NCI-H1694 (cell line): ENCODE measurements around the gene KSR1.

Source experiments
- DNase-seq: peaks from one replicate; lab custom pipeline; 2025; lab: John Stamatoyannopoulos, UW

The KSR1 gene

DNA sequence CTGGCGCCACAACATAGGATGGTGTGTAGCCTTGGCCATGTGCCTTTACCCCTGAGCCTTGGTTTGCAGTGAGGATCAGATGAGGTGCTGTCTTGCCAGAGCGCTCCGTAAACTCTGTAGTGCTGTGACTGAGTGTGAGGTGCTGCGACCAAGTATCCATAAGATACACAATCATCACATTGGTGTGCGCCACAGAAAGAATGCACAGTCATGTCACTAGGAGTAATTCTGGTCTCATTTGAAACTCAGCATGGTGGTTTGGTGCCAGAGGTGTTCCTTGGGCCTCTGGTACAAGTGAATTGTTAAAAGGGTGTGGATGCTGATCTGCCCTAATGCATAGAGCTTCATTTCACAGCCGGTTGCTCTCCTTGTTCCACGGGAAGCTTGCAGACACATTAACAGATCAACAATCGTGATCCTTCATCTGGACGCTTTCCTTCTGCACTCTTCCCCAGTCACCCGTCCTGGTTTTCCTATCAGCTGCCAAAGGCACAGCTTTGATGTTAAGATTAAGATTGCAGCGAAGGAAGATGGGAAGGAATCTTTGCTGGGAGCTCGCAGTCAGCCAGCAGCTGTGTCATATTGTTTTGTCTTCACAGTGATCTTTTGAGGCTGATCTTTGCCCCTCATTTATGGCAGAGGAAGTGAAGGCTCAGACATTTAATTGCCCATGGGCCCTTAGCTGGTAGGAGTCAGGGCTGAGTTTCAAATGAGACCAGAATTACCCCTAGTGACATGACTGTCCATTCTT is 79.1 kb downstream of the KSR1 start:
- no peak for DNase-seq

DNA sequence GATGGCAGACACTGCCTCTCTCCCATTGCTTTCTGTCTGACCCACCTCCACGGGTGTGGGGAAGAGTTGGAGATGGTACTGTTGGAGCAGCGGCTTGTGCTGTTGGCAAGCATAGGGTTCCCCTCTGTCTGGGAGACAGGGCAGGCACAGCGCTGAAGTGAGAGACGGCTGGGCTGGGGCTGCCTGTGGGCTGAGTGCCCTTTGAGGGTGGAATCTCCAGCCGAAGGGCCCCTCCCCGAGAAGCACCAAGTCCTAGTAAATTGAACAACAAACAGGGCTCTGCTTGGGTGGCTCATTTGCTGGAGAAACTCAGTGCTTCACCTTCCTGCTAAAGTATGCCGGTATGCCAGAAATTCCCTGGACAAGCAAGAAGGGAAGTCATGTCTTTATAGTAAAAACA is 79.7 kb downstream of the KSR1 start:
- no peak for DNase-seq

DNA sequence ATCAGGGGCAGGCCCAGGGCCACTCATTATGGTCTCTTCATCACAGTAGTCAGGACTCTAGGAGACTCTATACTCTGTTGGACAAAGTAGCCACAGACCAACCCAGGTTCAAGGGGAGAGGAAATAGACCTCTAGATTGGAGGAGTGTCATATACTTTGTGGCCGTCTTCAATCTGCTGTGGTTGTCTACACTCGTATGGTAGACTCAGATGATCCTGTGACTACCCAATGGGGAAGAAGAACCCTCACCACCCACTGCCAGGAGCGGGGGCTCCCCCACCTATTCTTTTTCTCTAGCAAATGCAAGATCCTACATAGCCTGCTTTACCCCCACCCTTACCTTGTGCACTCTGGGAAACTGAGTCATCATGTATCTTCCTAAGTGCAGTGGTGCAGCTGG is 80.5 kb downstream of the KSR1 start:
- DNase-seq = no peak

DNA sequence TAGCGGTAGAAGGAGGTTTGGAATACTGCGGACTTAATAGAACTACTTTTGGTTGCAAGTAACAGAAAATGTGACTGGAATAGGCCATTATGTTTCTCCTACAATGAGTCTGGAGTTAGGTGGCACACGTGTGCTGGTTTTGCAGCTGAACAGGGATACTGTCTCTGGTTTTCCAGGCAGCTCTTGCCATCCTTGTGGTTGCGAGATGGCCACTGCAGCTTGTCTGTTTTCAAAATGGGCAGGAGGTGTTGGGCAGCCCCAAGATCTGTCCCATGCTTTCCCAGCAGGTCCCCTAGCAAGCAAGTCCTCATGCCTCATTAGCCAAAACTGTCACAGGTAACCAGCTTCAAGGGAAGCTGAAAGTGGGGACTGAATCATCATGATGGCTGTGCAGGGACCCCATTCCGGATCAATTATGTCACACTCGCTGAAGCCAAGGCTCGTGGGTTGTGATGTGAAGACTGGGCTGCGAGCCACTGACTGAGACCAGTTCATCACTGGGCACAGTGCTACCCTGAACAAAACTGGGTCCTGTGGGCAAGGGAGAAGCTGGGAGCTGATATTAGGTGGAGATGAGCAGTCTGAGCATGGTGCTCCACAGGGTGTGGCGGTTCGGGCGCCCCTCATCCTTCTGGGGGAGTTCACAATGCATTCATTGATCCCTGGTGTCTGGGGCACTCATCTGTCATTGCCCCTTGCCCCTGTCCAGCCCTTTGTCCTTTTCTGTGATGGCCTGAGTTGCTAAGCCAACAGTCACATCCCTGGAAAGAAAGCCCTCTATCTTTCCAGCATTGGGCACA is 82.1 kb downstream of the KSR1 start:
- no peak for DNase-seq

DNA sequence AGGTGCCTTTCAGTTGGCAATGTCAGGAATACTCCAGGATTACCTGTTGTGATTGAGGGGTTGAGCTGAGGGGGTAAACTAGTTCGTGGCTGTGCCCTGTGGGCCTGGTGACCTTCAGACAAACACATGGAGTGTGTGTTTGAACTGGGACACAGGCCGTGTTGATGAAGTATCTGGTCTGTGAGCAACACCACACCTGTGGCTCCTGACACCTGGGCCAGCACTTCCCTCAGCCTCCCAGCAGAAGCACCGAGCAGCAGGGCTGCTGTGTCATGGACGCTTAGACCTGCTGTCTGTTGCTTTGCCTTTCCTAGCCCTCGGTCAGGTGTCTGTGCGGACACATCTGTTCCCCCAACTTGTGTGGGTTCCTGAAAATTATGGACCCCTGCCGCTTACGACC is 82.9 kb downstream of the KSR1 start:
- DNase-seq = no peak

DNA sequence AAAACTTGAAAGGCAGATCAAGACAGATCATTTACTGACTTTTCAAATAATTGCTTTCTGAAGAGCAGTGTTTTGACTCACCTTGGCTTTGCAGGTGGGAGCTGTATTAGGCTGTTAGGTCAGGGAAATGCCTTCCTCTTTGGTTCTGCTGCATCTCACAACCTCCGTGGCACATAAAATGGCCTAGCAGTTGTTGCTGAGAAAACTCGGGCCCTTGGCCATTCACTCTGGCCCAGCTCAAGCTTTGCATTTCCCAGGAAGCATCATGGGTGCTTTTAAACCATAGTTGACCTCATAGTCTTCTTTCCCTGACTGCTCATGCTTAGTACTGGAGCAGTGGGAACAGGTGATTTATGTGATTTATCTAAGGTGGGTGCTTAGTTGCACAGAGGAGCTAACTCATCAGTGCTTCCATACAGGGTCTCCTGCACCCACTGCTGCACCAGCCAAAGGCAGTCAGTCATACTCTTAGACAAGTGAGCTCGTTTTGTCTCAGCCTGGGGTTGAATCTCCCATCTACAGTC is 83.6 kb downstream of the KSR1 start:
- DNase-seq = no peak

DNA sequence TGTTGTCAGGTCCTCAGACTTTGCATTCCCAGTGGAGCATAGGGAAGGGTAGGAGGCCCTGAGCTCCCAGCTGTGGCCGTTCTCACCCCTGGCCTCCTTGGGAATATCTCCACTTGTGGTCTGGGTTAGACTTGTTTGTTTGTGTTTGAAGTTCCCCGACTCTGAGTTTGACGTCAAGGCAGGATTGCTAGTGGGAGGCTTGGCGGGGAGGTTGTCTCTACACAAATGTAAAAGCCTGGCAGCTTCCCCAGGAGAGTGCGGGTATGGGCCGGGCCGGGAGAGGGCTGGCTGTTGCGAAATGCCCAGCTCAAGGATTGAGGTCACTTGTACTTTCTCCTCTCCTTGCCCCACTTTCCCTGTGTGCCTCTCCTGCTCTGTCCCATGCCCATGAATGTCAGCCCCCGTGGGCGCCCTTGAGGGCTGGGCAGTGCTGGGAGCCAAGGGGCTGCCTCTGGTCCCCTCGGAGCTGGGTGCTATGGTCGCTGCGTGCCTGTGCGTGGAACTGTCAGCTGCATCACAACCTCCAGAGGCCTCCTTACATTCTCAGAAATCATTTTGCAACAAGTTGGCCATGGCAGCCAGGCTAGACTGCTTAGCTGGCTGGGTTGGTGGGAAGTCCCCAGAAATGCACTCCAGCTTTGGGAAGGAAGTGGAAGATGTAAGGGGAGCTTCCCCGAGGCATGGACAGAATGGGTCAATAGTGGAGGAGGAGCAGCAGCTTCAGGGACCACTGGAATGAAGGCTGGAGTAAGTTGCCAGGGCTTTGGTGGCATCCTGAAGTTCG is 84.3 kb downstream of the KSR1 start:
- no peak for DNase-seq

DNA sequence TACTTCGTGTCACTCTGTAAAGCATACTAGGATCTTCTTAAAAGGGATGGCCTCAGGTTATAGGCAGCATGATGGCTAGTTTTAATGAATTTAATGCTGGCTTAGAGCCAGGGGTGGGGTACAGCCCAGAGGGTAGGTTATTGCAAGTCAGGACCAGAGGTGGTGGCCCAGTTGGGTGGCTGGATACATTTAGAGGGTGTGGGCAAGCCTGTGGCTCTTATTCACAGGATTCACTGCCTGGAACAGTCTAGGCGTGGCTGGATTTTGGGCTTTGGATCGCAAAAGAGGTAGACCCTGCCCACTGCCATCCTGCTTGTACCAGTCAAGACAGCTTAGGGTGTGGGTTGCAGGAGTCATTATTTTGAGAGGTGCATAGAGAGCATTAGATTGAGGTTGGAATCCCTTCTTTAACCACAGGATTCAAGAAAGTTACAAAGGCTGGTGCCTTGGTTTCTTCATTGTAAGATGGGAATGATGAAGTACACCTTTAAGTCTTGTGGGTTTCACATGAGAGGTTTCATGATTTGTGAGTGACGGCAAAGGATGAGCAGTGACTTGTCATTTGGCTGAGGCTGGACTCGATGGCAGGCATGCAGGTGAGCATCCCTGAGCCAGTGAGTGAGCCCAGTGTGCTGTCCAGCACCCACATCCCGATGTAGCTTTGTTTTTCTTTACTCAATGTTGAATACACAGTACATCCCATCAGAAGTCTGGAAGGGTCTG is 85.2 kb downstream of the KSR1 start:
- no peak for DNase-seq

DNA sequence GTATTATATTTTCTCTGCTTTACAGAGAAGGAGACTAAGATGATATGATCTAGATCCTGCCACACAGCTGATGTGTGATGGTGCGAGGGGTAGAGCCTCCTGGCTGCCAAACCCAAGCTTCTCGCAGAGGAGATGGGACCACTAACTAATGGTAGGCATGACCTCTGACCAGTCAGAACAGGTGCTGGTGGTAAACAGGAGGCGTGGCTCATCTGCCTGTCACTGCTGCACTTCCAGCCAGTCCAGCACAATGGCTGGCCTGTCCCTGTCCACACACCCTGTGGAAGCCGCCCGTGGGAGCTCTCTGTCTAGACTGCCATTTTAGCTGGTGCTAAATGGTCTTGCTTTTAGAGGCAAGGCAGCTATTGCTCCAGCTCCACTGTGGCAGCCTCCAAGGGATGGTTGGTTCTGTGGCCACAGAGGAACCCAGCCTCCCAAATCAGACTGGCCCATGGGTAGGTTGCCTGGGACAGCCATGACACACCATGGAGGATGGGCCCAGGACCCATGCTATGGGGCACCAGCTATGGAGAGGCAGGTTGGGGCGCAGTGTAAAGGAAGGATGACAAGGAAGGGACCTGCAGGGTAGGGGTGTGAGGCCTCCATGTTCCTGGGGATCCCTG is 86.7 kb downstream of the KSR1 start:
- no peak for DNase-seq

DNA sequence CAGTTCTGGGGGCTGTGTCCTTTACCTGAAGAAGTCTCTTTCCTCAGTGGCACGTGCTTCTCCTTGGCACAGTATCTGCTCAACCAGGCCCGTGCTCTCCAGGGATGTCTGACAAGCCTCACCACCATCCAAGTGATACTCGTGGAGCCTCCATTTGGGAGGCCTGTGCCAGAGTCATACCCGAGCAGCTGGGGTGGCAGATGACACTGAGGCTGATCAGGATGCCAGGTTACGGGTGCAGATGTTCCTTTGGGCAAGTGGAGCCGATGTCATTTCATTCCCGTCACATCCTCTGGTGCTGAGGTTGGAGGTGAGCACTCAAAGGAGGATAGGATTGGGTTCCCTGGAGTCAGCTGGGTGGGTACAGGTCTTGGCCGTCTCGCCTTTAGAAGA is 87.2 kb downstream of the KSR1 start:
- DNase-seq = peak; percentile 73

DNA sequence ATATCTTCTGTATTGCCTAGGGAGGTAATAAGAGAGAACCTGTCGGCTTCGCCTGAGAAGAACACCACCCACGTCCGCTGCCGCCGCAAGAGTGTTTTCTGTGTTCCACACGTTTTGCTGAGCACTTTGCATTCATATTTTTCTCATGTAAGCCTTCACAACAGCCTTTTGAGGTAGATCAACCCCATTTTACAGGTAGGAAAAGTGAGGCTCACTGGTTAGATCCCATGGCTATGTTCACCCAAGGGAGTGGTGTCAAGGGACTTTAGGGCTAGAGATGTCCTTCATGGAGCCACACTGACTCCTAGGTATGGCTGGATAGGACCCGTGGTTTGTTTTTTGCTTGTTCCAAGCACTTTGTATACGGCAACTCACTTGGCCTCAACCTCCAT is 87.7 kb downstream of the KSR1 start:
- no peak for DNase-seq

DNA sequence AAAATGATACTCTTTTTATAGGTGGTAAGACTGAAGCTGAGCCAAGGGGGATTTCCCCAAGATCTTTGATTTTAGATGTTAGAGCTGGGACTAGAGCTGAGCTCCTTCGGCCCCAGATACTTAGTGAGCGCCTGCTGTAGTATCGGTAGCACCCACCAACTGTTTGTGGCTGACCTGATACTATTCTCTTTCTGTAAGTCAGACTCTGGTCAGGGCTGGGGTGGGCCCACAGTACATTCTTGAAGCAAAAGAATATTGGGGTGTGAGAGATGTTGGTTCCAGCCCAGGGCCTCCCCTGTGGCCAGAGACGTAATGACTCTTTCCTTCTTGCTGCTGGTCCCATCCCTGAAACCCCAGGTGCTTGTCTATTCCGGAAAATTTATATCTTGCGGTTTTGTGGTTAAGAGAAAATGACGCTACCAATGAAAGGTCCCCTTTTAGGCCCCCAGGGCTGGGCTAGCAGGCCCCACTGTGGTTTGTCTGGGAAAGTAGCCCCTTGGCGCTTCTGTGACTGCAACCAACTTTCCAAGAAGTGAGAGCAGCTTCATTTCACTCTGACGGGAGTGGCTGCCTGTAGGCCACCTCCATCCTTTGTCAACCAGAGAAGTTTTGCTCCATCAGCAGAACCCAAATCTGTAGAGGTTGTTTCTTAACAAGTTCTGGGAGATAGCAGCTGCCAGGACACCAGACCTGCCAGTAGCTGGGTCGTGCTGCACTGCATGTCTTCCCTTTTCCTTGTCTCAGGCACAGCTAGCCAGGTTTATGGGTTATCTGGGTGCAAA is 88.3 kb downstream of the KSR1 start:
- DNase-seq = no peak

DNA sequence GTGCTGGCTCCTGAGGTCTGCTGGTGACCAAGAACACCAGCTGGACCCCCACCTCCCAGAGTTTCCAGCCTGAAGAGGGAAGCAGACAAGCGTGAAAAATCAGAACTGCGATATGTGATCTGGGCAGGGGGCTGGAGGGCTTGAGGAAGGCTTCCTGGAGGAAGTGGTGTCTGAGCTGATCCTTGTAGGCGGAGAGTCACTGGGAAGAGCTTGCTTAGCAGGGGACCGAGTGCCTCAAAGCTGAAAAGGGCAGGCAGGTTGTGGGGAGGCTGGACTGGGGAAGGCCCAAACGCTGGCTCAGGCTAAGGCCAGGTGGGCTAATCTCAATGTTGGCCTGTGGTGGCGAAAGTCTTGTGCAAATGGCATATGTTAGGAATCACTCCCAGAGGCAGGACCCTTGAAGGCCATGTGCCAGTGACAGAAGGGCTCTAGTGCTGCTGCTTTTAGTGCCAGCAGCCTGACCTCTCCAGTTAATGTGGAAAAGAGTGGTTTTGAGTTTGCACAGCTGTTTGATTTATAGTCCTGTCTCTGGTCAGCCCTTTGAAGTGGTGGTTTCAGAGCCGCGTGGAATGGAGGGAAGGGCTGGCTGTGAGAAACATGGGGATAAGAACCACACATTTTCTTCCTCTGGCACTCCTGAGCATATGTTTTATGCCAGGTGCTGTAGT is 89.4 kb downstream of the KSR1 start:
- peak; percentile 21 for DNase-seq

DNA sequence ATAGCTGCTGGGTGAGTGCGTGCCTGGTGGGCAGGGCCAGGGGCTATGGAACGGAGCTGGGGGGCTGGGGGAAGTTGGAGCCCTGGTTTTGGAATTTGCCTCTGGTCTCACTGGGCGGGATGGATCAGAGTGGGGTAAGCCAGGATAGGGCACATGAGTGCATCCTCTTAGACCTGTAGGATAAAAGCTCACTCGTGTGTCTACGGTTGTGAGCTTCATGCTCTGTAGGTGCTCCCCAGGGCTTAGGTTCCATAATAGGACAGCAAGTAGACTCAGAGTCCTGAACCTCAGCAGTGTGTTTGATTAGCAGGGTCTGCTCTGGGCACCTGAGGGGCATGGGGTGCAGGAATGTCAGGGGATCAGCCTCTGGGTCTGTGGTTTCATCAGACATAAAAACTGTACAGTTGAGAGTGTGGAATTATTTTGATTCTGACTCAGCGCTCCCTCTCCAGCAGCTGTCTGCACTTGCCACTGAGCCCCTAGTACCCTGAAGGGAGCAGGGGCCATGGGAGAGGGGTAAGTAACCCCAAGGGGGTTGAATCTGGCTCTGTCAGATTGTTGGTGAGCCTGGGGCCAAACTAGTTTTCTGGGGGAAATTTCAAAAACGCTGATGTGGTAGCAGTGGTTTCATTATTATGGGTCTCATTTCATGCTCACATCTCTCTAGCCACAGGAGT is 90.5 kb downstream of the KSR1 start:
- DNase-seq = no peak

DNA sequence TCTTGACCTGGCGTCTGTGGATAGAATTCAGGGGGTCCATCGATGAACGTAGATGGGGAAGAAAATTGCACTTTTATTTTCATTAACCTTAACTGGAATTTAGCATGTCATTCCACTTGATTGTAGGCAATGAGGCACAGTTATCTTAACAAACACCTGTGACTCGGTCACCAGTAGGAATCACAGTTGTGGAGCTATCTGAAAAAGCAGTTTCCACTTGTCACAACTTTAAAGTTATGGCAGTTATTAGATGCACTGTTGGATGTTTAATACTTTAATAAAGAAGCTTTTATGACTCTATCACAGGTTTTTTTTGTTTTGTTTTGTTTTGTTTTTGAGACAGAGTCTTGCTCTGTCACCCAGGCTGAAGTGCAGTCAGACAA is 91.0 kb downstream of the KSR1 start:
- DNase-seq = no peak

DNA sequence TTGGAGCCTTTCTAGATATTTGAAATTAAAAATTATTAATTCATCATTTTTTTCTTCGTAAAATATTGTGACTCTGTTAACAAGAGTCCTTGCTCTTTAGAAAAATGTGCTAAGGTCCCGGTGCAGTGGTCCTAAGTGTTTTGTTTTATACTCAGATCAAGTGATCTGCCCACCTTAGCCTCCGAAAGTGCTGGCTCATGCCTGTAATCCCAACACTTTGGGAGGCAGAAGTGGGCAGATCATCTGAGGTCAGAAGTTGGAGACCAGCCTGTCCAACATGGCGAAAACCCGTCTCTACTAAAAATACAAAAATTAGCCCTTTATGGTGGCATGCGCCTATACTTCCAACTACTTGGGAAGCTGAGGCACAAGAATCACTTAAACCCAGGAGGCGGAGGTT is 92.1 kb downstream of the KSR1 start:
- DNase-seq = no peak

DNA sequence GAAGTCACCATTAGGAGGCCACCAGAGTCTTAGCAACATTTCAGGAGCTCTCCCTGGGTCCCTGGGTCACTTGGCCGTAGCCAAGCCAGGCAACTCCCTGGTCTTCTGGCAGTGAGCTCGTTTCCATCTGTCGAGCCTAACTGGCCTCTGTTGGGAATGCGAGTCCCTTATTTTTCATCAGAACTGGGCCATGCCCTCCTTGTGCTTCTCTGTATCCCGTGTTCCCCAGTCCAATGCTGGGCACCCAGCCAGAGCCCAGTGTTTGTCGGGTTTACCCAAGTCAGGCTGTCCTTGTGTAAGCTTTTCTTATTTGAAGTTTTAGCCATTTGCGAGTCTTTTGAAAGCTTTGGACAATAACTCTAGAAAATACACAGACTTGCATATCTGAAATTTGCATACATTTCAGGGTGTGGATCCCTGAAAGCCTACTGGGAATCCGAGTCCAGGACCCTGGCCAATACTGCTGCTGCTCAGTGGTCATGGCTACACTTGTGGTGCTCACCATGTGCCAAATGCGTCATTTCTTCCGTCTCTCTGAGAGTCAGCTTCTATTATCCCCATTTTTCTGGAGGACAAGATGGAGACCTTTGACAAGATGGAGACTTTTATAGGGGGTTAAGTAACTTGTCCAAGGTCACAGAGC is 93.1 kb downstream of the KSR1 start:
- DNase-seq = no peak

DNA sequence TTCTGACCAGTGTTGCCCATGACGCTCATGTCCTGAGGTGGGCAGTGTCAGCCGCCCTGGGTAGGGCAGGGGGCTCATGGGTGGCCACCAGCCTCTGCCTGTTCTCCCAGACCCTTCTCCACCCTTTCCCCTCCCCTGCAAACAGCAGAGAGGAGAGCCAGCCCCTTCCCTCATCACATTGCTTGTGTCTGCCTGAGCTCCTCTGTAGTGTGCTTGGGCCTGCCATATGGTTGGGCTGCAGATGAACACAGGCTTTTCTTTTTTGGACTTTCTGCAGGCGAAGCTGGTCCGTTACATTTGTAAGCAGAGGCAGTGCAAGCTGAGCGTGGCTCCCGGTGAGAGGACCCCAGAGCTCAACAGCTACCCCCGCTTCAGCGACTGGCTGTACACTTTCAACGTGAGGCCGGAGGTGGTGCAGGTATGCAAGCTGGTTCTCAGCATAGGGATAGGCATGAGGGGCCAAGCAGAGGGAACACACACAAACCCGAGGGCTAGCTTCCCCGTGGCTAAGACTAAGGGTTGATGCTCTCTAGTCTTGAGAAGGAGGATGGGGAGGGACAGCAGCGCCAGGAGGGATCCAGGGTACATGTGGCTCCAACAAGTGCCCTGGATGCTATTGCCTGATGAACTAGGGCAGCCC is 94.2 kb downstream of the KSR1 start:
- DNase-seq = peak; percentile 49
